Measurements from ENCODE around the gene ACSF2.

DNA sequence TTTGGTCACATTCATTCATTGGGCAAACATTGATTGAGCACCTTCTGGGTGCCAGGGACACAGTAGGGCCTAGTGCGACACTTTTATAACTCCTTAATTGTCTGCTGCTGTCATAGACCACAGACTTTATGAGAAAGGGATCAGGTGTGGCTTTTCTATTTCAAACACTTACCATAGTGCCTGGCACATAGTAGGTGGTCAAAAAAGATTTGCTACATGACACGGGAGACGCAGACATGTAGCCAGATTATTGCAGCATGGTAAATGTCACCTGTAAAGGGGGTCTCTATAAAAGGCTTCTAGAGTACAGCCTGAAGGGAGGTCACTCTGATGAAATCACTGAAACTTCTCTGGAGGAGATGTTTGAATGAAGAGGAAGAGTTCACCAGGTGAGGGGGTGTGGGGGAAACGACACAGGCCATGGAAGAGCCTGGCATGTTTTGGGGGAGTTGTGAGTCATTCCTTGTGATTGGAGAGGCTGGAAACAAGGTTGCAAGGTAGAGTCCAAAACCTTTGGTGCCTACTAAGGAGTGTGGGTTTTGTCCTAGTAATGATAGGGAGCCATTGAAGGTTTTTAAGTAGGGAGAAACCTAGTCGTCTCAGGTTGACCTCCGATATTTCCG, 54.2 kb downstream of the ACSF2 start:
- TF ChIP-seq, protein P1, sequence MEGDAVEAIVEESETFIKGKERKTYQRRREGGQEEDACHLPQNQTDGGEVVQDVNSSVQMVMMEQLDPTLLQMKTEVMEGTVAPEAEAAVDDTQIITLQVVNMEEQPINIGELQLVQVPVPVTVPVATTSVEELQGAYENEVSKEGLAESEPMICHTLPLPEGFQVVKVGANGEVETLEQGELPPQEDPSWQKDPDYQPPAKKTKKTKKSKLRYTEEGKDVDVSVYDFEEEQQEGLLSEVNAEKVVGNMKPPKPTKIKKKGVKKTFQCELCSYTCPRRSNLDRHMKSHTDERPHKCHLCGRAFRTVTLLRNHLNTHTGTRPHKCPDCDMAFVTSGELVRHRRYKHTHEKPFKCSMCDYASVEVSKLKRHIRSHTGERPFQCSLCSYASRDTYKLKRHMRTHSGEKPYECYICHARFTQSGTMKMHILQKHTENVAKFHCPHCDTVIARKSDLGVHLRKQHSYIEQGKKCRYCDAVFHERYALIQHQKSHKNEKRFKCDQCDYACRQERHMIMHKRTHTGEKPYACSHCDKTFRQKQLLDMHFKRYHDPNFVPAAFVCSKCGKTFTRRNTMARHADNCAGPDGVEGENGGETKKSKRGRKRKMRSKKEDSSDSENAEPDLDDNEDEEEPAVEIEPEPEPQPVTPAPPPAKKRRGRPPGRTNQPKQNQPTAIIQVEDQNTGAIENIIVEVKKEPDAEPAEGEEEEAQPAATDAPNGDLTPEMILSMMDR (IDR thresholded peaks at IDR 0.05; ENCODE audit: borderline replicate concordance, extremely low read depth, low read length, poor library complexity, severe bottlenecking), result no peak
- TF ChIP-seq EZH2 (IDR thresholded peaks at IDR 0.05; ENCODE audit: borderline replicate concordance, low read depth, low read length, severe bottlenecking), result no peak
